ENCODE data around the gene PPP1R18. TPM values are rescaled to one million over a fixed set of nuclear protein-coding genes. Genes with fewer than 3 reads are reported as not detected.

The PPP1R18 gene
- total RNA-seq, 1 experiment from 2014 or later, result 33.6 TPM

DNA sequence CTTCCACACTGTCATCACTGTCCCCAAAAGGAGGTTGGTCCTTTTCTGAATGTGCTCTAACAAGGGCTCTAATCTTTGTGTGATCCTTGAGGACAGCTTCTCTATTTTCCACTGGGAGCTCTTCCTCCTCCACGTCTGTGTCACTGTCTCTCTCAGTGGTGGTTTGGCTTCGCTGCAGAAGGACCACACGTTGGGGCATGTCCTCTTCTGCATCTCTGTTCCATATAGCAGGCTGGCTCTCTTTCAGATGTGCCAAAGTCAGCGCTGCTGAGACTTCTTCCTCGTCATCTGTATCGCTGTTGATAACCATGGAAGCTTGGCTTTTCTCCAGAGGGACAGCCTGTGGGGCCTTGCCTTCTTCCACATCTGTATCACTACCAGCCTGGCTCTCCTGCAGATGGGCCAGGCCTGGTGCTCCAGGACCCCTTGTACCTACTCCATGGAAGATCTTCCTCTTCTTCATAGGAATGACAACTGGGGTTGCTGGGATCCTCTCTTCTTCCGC is 26.0 kb upstream of the PPP1R18 start (continued):
- TF ChIP-seq, protein P1, sequence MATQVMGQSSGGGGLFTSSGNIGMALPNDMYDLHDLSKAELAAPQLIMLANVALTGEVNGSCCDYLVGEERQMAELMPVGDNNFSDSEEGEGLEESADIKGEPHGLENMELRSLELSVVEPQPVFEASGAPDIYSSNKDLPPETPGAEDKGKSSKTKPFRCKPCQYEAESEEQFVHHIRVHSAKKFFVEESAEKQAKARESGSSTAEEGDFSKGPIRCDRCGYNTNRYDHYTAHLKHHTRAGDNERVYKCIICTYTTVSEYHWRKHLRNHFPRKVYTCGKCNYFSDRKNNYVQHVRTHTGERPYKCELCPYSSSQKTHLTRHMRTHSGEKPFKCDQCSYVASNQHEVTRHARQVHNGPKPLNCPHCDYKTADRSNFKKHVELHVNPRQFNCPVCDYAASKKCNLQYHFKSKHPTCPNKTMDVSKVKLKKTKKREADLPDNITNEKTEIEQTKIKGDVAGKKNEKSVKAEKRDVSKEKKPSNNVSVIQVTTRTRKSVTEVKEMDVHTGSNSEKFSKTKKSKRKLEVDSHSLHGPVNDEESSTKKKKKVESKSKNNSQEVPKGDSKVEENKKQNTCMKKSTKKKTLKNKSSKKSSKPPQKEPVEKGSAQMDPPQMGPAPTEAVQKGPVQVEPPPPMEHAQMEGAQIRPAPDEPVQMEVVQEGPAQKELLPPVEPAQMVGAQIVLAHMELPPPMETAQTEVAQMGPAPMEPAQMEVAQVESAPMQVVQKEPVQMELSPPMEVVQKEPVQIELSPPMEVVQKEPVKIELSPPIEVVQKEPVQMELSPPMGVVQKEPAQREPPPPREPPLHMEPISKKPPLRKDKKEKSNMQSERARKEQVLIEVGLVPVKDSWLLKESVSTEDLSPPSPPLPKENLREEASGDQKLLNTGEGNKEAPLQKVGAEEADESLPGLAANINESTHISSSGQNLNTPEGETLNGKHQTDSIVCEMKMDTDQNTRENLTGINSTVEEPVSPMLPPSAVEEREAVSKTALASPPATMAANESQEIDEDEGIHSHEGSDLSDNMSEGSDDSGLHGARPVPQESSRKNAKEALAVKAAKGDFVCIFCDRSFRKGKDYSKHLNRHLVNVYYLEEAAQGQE (IDR thresholded peaks at IDR 0.05; ENCODE audit: low read depth), result no peak

DNA sequence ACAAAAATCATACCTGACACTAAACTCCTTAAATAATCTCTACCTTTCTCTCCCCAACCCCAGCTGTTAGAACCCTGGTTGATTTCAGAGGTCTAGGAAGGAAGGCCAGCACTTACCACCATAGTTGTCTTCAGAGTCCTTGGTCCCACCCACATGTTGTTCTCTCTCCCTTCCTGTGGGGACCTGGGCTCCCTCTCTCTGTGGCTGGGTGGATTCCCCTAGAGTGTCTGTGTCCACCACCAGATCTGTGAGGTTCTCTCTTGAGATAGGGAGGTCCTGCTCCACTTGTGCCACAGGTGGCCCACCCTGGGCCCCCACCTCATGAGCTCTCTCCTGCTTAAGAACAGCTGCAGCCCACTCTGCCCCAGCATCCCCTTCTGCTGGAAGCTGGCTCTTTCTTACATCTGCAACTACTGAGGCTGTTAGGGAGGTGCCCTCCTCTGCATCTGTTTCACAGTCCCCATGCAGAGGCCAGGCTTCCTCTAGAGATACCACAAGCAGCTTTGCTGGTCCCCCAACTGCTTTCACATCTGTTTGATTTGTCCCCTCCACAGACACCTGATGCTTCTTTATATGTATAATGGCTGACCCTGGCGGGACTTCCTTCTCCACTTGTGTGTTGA is 25.4 kb upstream of the PPP1R18 start:
- CTCF ChIA-PET, result no interaction called here
- BruUV-seq (replicated peaks), result no TSS peak
- Histone ChIP-seq H2AFZ (ENCODE audit: low read depth, low read length, poor library complexity, severe bottlenecking) (no peak overlapping the region), H3K27ac (ENCODE audit: low read depth, low read length) (no peak overlapping the region), H3K4me2 (ENCODE audit: low read length) (no peak overlapping the region), H3K27me3 (ENCODE audit: insufficient read depth, low read length) (no peaks in the 10 kb centered on the region), H3K36me3 (ENCODE audit: control insufficient read depth in 1 of 2, insufficient read depth in 2 of 2, low read length in 2 of 2) (peaks cover 7 to 21% of the 10 kb centered on the region in 2 experiments; a peak in 2 of 4 replicates), H3K4me1 (ENCODE audit: control insufficient read depth in 1 of 2, insufficient read depth in 2 of 2, low read length in 2 of 2) (peaks cover 12 to 17% of the 10 kb centered on the region in 2 experiments), H3K9me2 (ENCODE audit: insufficient read depth) (no peaks in the 10 kb centered on the region), H3K9ac (ENCODE audit: low read length) (no peak overlapping the region), H3K4me3 (replicated peaks in 1 of 2; ENCODE audit: low read depth in 1 of 2, low read length in 2 of 2) (no peak overlapping the region), H4K20me1 (ENCODE audit: insufficient read depth) (no peaks in the 10 kb centered on the region), H3K79me2 (ENCODE audit: insufficient read depth, low read length) (peaks cover 12% of the 10 kb centered on the region), H3K9me3 (ENCODE audit: control insufficient read depth in 1 of 2, insufficient read depth in 1 of 2, low read depth in 1 of 2, low read length in 2 of 2) (no peaks in the 10 kb centered on the region)
- intact Hi-C loops (cut with micrococcal nuclease), result no loop called here
- RAD21 ChIA-PET (ENCODE audit: low non-redundant PET in 1 of 2, low total read pairs in 2 of 2, uncharacterized antibody in 2 of 2, unreplicated experiment in 2 of 2), result no interaction called here
- ATAC-seq (no peak), DNase-seq (ENCODE audit: low read depth, low spot score) (no peak)
- POLR2A ChIA-PET, result no interaction called here
- no peak for TF ChIP-seq TCF7L2 (IDR thresholded peaks at IDR 0.05; ENCODE audit: borderline replicate concordance, extremely low read depth, insufficient read depth, insufficient read length)
- TF ChIP-seq SIN3A (IDR thresholded peaks at IDR 0.05; ENCODE audit: low read depth), result no peak
- no peak for TF ChIP-seq RAD21 (IDR thresholded peaks at IDR 0.05; ENCODE audit: low read depth)
- no peak for TF ChIP-seq SRF (IDR thresholded peaks at IDR 0.05; ENCODE audit: low read depth)
- TF ChIP-seq, protein P2, sequence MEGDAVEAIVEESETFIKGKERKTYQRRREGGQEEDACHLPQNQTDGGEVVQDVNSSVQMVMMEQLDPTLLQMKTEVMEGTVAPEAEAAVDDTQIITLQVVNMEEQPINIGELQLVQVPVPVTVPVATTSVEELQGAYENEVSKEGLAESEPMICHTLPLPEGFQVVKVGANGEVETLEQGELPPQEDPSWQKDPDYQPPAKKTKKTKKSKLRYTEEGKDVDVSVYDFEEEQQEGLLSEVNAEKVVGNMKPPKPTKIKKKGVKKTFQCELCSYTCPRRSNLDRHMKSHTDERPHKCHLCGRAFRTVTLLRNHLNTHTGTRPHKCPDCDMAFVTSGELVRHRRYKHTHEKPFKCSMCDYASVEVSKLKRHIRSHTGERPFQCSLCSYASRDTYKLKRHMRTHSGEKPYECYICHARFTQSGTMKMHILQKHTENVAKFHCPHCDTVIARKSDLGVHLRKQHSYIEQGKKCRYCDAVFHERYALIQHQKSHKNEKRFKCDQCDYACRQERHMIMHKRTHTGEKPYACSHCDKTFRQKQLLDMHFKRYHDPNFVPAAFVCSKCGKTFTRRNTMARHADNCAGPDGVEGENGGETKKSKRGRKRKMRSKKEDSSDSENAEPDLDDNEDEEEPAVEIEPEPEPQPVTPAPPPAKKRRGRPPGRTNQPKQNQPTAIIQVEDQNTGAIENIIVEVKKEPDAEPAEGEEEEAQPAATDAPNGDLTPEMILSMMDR (IDR thresholded peaks at IDR 0.05 in 2 of 3, conservative IDR thresholded peaks at IDR 0.05 in 1 of 3; ENCODE audit: borderline replicate concordance in 1 of 3, insufficient read depth in 1 of 3, low read depth in 2 of 3, low read length in 2 of 3), result no peak
- TF ChIP-seq, protein P3, sequence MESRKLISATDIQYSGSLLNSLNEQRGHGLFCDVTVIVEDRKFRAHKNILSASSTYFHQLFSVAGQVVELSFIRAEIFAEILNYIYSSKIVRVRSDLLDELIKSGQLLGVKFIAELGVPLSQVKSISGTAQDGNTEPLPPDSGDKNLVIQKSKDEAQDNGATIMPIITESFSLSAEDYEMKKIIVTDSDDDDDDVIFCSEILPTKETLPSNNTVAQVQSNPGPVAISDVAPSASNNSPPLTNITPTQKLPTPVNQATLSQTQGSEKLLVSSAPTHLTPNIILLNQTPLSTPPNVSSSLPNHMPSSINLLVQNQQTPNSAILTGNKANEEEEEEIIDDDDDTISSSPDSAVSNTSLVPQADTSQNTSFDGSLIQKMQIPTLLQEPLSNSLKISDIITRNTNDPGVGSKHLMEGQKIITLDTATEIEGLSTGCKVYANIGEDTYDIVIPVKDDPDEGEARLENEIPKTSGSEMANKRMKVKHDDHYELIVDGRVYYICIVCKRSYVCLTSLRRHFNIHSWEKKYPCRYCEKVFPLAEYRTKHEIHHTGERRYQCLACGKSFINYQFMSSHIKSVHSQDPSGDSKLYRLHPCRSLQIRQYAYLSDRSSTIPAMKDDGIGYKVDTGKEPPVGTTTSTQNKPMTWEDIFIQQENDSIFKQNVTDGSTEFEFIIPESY (IDR thresholded peaks at IDR 0.05; ENCODE audit: extremely low read depth, insufficient replicate concordance, low read length), result no peak
- TF ChIP-seq, protein P4, sequence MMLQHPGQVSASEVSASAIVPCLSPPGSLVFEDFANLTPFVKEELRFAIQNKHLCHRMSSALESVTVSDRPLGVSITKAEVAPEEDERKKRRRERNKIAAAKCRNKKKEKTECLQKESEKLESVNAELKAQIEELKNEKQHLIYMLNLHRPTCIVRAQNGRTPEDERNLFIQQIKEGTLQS (IDR thresholded peaks at IDR 0.05), result no peak
- no peak for TF ChIP-seq ZFX (IDR thresholded peaks at IDR 0.05)
- no peak for TF ChIP-seq FOSL1 (IDR thresholded peaks at IDR 0.05; ENCODE audit: low read depth)
- TF ChIP-seq, protein P5, sequence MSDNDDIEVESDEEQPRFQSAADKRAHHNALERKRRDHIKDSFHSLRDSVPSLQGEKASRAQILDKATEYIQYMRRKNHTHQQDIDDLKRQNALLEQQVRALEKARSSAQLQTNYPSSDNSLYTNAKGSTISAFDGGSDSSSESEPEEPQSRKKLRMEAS (IDR thresholded peaks at IDR 0.05), result no peak
- no peak; the same call in 1 of the 2 replicates for TF ChIP-seq POLR2AphosphoS5 (IDR thresholded peaks at IDR 0.05; ENCODE audit: low read depth, low read length)
- TF ChIP-seq SP1 (IDR thresholded peaks at IDR 0.05; ENCODE audit: low read depth), result no peak

Data from HCT116 (cell line).